ENCODE measurements around the gene RSL24D1. TPM values are rescaled to one million over a fixed set of nuclear protein-coding genes. Genes with fewer than 3 reads are reported as not detected.

RSL24D1 gene
- polyA plus RNA-seq, 1 of the 3 experiments (the other 2 are of a cell fraction) = 24.3 TPM

DNA sequence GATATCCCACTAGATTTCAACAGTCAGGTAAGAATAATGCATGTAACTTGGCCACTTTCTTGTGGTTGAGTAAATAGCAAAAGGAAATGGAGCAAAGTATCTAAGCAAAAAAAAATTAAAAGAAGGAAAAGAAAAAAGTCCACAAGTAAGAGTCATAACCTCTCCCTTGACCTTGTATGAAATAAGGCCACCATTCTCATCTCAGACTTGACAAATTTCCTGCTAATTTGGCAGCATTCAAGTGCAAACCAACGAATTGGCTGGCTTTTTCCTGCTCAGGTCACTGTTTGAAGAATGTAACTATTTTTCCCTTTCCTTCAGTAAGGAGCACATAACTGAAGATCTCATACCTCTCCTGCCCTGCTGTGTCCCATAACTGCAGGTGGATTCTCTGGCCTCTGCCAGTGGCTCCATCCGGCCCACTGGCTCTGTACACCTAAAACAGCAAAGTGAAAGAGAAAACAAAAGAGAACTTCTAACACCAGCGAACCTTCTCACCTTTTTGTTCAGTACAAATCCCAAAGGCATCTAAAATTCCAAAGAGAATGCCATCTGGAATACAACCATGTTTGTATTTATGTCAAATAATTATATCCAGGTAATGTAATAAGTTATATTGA, 33.4 kb upstream of the RSL24D1 start:
- TF ChIP-seq, protein P1, sequence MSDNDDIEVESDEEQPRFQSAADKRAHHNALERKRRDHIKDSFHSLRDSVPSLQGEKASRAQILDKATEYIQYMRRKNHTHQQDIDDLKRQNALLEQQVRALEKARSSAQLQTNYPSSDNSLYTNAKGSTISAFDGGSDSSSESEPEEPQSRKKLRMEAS (IDR thresholded peaks at IDR 0.05; ENCODE audit: low read depth) = no peak
- TF ChIP-seq ELF1 (IDR thresholded peaks at IDR 0.05) = no peak
- TF ChIP-seq FOXM1 (IDR thresholded peaks at IDR 0.05; ENCODE audit: low read depth) = no peak
- TF ChIP-seq, protein P2, sequence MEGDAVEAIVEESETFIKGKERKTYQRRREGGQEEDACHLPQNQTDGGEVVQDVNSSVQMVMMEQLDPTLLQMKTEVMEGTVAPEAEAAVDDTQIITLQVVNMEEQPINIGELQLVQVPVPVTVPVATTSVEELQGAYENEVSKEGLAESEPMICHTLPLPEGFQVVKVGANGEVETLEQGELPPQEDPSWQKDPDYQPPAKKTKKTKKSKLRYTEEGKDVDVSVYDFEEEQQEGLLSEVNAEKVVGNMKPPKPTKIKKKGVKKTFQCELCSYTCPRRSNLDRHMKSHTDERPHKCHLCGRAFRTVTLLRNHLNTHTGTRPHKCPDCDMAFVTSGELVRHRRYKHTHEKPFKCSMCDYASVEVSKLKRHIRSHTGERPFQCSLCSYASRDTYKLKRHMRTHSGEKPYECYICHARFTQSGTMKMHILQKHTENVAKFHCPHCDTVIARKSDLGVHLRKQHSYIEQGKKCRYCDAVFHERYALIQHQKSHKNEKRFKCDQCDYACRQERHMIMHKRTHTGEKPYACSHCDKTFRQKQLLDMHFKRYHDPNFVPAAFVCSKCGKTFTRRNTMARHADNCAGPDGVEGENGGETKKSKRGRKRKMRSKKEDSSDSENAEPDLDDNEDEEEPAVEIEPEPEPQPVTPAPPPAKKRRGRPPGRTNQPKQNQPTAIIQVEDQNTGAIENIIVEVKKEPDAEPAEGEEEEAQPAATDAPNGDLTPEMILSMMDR (IDR thresholded peaks at IDR 0.05) = no peak
- TF ChIP-seq GABPA (IDR thresholded peaks at IDR 0.05; ENCODE audit: low read depth) = no peak
- TF ChIP-seq, protein P3, sequence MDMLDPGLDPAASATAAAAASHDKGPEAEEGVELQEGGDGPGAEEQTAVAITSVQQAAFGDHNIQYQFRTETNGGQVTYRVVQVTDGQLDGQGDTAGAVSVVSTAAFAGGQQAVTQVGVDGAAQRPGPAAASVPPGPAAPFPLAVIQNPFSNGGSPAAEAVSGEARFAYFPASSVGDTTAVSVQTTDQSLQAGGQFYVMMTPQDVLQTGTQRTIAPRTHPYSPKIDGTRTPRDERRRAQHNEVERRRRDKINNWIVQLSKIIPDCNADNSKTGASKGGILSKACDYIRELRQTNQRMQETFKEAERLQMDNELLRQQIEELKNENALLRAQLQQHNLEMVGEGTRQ (IDR thresholded peaks at IDR 0.05; ENCODE audit: borderline replicate concordance, low read depth, low read length) = no peak
- no peak for TF ChIP-seq FOSL2 (IDR thresholded peaks at IDR 0.05; ENCODE audit: borderline replicate concordance, low read depth)
- TF ChIP-seq CHD2 (IDR thresholded peaks at IDR 0.05; ENCODE audit: low read length, partially characterized antibody) = no peak
- no peak for TF ChIP-seq RXRA (IDR thresholded peaks at IDR 0.05; ENCODE audit: borderline replicate concordance, low read depth)
- TF ChIP-seq NFIC (IDR thresholded peaks at IDR 0.05; ENCODE audit: borderline replicate concordance) = no peak

DNA sequence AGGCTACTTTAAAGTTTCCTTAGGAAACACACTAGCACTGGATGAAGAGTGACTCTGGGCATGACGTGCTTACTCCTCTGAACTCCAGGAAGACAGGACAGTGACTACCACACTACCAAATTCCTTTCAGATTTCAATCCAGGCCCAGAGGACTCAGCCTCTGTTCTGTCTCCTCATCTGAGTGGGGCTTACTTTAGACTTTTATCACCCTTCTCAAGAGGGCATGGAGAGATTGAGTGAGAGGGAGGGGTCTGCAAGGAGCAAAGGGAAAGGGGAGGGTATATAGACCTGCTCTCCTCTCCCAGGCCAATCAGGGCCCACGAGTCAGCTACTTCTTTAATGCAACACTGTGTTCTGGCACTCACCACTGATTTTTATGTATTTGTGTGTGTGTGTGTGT, 29.4 kb upstream of the RSL24D1 start:
- H3K9me2 ChIP-seq = no peaks in the 10 kb centered on the region
- no peaks in the 10 kb centered on the region for H3K4me1 ChIP-seq (ENCODE audit: control insufficient read depth in 1 of 2, insufficient read depth in 2 of 2, low read depth in 1 of 2, low read length in 1 of 2)
- no peaks in the 10 kb centered on the region for H3F3A ChIP-seq (replicated peaks; ENCODE audit: insufficient read depth)
- no peaks in the 10 kb centered on the region for H3K9me3 ChIP-seq
- H3K9ac ChIP-seq = no peak overlapping the region
- H2AFZ ChIP-seq (ENCODE audit: low read depth) = no peak overlapping the region
- 83% methylated on average over 2 of the region's 2 CpGs for WGBS (ENCODE audit: low lambda C conversion rate)
- H3K4me3 ChIP-seq (ENCODE audit: low read depth in 2 of 2, low read length in 1 of 2) = no peak overlapping the region
- H3K79me2 ChIP-seq (ENCODE audit: insufficient read depth) = no peaks in the 10 kb centered on the region
- POLR2A ChIA-PET = no interaction called here
- CTCF ChIA-PET = no interaction called here
- no peak for DNase-seq
- peaks cover 0 to 5% of the 10 kb centered on the region in 2 experiments for H3K36me3 ChIP-seq (replicated peaks in 1 of 2; ENCODE audit: control insufficient read depth in 1 of 2, insufficient read depth in 2 of 2, low read length in 1 of 2)
- no peak overlapping the region for H3K4me2 ChIP-seq
- H3K27me3 ChIP-seq (ENCODE audit: insufficient read depth) = no peaks in the 10 kb centered on the region
- no peaks in the 10 kb centered on the region for H4K20me1 ChIP-seq (ENCODE audit: insufficient read depth)
- no peak overlapping the region for H3K27ac ChIP-seq (ENCODE audit: low read depth in 2 of 2, low read length in 1 of 2)
- TF ChIP-seq RXRA (IDR thresholded peaks at IDR 0.05; ENCODE audit: borderline replicate concordance, low read depth) (no peak), MXI1 (IDR thresholded peaks at IDR 0.05; ENCODE audit: low read depth, low read length) (no peak), POLR2AphosphoS5 (IDR thresholded peaks at IDR 0.05; ENCODE audit: low read depth, low read length) (no peak), YY1 (IDR thresholded peaks at IDR 0.05; ENCODE audit: low read depth) (no peak), EP300 (IDR thresholded peaks at IDR 0.05; ENCODE audit: borderline replicate concordance in 1 of 2, low read depth in 1 of 2, low read length in 1 of 2) (no peak), MEF2A (IDR thresholded peaks at IDR 0.05; ENCODE audit: borderline replicate concordance, low read depth) (no peak), TEAD4 (IDR thresholded peaks at IDR 0.05; ENCODE audit: borderline replicate concordance, insufficient read depth) (no peak), RCOR1 (IDR thresholded peaks at IDR 0.05; ENCODE audit: low read length) (no peak), GABPA (IDR thresholded peaks at IDR 0.05; ENCODE audit: low read depth) (no peak), SMC3 (IDR thresholded peaks at IDR 0.05; ENCODE audit: low read depth, low read length) (no peak), RAD21 (IDR thresholded peaks at IDR 0.05; ENCODE audit: low read length) (no peak)
- TF ChIP-seq, protein P2 (IDR thresholded peaks at IDR 0.05) = no peak
- TF ChIP-seq, protein P4, sequence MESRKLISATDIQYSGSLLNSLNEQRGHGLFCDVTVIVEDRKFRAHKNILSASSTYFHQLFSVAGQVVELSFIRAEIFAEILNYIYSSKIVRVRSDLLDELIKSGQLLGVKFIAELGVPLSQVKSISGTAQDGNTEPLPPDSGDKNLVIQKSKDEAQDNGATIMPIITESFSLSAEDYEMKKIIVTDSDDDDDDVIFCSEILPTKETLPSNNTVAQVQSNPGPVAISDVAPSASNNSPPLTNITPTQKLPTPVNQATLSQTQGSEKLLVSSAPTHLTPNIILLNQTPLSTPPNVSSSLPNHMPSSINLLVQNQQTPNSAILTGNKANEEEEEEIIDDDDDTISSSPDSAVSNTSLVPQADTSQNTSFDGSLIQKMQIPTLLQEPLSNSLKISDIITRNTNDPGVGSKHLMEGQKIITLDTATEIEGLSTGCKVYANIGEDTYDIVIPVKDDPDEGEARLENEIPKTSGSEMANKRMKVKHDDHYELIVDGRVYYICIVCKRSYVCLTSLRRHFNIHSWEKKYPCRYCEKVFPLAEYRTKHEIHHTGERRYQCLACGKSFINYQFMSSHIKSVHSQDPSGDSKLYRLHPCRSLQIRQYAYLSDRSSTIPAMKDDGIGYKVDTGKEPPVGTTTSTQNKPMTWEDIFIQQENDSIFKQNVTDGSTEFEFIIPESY (IDR thresholded peaks at IDR 0.05; ENCODE audit: borderline replicate concordance, low read depth) = no peak
- TF ChIP-seq, protein P1 (IDR thresholded peaks at IDR 0.05; ENCODE audit: low read depth) = no peak

More for the DNA sequence above, 33.4 kb upstream of the RSL24D1 start:
- no peak overlapping the region for H2AFZ ChIP-seq (ENCODE audit: low read depth)
- H3K4me1 ChIP-seq (ENCODE audit: control insufficient read depth in 1 of 2, insufficient read depth in 2 of 2, low read depth in 1 of 2, low read length in 1 of 2) = no peaks in the 10 kb centered on the region
- WGBS (ENCODE audit: low lambda C conversion rate) = 85% methylated on average over 3 of the region's 3 CpGs
- peaks cover 0 to 3% of the 10 kb centered on the region in 2 experiments for H3K36me3 ChIP-seq (replicated peaks in 1 of 2; ENCODE audit: control insufficient read depth in 1 of 2, insufficient read depth in 2 of 2, low read length in 1 of 2)
- no peaks in the 10 kb centered on the region for H3K9me3 ChIP-seq
- ChIA-PET POLR2A (interaction anchor here (0.6 kb wide), 1 partner anchor 199 kb away, joined by 3 read pairs; no protein-coding TSS in a partner anchor), CTCF (interaction anchor here (0.7 to 1.6 kb wide), 3 partner anchors 9 to 209 kb away, joined by 3 to 6 read pairs (median 3); no protein-coding TSS in a partner anchor)
- no peaks in the 10 kb centered on the region for H3K9me2 ChIP-seq
- H3K79me2 ChIP-seq (ENCODE audit: insufficient read depth) = no peaks in the 10 kb centered on the region
- H3K4me2 ChIP-seq = no peak overlapping the region
- DNase-seq = no peak
- no peak overlapping the region for H3K4me3 ChIP-seq (ENCODE audit: low read depth in 2 of 2, low read length in 1 of 2)
- H3K27ac ChIP-seq (ENCODE audit: low read depth in 2 of 2, low read length in 1 of 2) = no peak overlapping the region
- no peak overlapping the region for H3K9ac ChIP-seq
- no peaks in the 10 kb centered on the region for H4K20me1 ChIP-seq (ENCODE audit: insufficient read depth)
- no peaks in the 10 kb centered on the region for H3K27me3 ChIP-seq (ENCODE audit: insufficient read depth)
- H3F3A ChIP-seq (replicated peaks; ENCODE audit: insufficient read depth) = no peaks in the 10 kb centered on the region
